BJ (cell line): Measurements from ENCODE around the gene RAB10. TPM values are rescaled to one million over a fixed set of nuclear protein-coding genes. Genes with fewer than 3 reads are reported as not detected.
"Not testable (repeated sequence)": the region's sequence is repeated elsewhere in the genome, so short reads cannot be mapped to it uniquely, and the experiment has no call there.

ENCODE experiments used
- CTCF ChIA-PET: fragments of 350-600 bp; formaldehyde crosslinking; extraction: SDS; loops from one replicate; lab custom pipeline; 2021; ENCODE audit warnings: antibody characterized with exemption, inconsistent platforms; lab: Yijun Ruan, JAX
- POLR2A ChIA-PET: fragments of 300-600 bp; sonication (Branson Sonifier 250); formaldehyde crosslinking; extraction: SDS; loops from one replicate; lab custom pipeline; 2021; ENCODE audit warnings: antibody characterized with exemption; lab: Charles Lee
- DNase-seq: peaks from one replicate; pipeline ENCODE4 v3.0.0-alpha.2; 2011; ENCODE audit warnings: low read depth
- H3K27me3 ChIP-seq: 2 replicates; pipeline ENCODE4 v1.6.0; 2011; ENCODE audit warnings: low read length; ENCODE audit not compliant: control insufficient read depth, insufficient read depth
- H3K36me3 ChIP-seq: 2 replicates; pipeline ENCODE4 v1.5.1; 2011; ENCODE audit warnings: low read length; ENCODE audit not compliant: control insufficient read depth, insufficient read depth
- H3K4me3 ChIP-seq: 2 replicates; pipeline ENCODE4 v1.5.1; 2011; ENCODE audit warnings: low read depth, mild to moderate bottlenecking, control low read depth, low read length
- polyA plus RNA-seq: library from polyadenylated mRNA; depleted of rRNA; stranded (reverse); fragments of >200 nt; gene quantifications from 2 replicates; pipeline ENCODE4 v1.2.3, GENCODE V29; 2011
- TF ChIP-seq, protein P1 (sequence below): IDR thresholded peaks from 2 replicates; pipeline ENCODE4 v1.5.1; 2011; ENCODE audit warnings: low read depth, mild to moderate bottlenecking, control low read depth, inconsistent platforms, low read length, moderate library complexity; ENCODE audit not compliant: insufficient read depth

RAB10 gene
- polyA plus RNA-seq, 1 experiment = 50.5 TPM

DNA sequence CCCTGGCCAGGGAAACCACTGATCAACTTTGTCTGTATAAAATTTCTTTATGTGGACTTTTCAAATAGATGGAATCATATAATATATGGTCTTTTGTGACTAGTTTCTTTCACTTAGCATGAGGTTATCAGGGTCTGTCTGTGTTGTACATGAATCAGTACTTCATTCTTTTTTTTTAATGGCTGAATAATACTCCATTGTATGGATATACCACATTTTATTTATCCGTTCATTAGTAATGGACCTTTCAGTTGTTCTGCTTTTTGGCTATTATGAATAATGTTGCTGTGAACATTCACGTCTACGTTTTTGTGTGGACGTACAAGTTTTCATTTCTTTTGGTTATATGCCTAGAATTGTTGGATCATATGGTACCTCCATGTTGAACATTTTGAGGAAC is 69.9 kb downstream of the RAB10 start:
- DNase-seq = no peak
- POLR2A ChIA-PET = no interaction called here
- Histone ChIP-seq H3K36me3 (no peaks in the 10 kb centered on the region), H3K4me3 (no peak overlapping the region), H3K27me3 (no peaks in the 10 kb centered on the region)
- CTCF ChIA-PET = no interaction called here
- TF ChIP-seq, protein P1, sequence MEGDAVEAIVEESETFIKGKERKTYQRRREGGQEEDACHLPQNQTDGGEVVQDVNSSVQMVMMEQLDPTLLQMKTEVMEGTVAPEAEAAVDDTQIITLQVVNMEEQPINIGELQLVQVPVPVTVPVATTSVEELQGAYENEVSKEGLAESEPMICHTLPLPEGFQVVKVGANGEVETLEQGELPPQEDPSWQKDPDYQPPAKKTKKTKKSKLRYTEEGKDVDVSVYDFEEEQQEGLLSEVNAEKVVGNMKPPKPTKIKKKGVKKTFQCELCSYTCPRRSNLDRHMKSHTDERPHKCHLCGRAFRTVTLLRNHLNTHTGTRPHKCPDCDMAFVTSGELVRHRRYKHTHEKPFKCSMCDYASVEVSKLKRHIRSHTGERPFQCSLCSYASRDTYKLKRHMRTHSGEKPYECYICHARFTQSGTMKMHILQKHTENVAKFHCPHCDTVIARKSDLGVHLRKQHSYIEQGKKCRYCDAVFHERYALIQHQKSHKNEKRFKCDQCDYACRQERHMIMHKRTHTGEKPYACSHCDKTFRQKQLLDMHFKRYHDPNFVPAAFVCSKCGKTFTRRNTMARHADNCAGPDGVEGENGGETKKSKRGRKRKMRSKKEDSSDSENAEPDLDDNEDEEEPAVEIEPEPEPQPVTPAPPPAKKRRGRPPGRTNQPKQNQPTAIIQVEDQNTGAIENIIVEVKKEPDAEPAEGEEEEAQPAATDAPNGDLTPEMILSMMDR = no peak

DNA sequence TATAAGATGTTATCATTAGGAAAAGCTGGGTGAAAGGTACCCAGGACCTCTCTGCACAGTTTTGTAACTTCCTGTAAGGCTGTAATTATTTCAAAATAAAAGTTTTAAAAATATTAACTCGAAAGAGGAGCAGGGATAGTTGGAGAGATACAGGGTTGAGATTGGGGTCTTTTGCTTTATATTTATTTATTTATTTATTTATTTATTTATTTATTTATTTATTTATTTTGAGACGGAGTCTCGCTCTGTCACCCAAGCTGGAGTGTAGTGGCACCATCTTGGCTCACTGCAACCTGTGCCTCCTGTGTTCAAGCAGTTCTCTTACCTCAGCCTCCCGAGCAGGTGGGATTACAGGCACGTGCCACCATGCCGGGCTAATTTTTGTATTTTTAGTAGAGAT is 74.8 kb downstream of the RAB10 start:
- CTCF ChIA-PET, H3K36me3 ChIP-seq, H3K27me3 ChIP-seq, DNase-seq, H3K4me3 ChIP-seq, POLR2A ChIA-PET: not testable (repeated sequence)

DNA sequence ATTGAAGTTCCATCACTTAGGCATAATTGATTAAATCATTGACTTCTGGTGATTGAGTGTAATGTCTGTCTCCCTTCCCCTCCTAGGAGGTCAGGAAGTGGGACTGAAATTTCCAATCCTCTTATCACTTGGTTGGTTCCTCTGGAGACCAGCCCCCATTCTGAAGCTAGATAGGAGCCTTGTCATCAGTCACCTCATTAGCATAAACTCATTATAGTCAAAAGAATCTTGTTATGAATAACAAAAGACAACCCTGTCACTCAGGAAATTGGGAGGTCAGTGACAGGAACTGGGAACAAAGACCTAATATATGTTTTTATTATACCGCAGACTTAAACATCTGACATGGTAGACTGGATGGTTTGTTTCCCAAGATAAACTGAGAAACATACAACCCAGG is 78.3 kb downstream of the RAB10 start:
- Histone ChIP-seq H3K4me3 (no peak overlapping the region), H3K27me3 (no peaks in the 10 kb centered on the region), H3K36me3 (peaks cover 2% of the 10 kb centered on the region)
- CTCF ChIA-PET = interaction anchor here (1.6 kb wide), 1 partner anchor 9 kb away, joined by 3 read pairs; no protein-coding TSS in a partner anchor
- TF ChIP-seq, protein P1 = no peak
- POLR2A ChIA-PET = no interaction called here
- no peak for DNase-seq

DNA sequence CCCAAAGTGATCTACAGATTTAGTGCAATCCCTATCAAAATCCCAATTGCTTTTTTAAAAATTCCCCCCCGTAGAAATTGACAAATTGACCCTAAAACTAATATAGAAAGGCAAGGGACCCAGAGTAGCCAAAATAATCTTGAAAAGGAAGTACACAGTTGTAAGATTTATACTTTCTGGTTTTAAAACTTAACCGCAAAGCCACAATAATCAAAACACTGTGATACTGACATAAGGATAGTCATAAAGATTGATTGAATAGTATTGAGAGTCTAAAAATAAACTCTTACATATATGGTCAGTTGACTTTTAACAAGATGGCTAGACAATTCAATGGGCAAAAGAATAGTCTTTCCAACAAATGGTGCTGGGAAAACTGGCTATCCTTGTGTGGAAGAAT is 80.3 kb downstream of the RAB10 start:
- POLR2A ChIA-PET = no interaction called here

DNA sequence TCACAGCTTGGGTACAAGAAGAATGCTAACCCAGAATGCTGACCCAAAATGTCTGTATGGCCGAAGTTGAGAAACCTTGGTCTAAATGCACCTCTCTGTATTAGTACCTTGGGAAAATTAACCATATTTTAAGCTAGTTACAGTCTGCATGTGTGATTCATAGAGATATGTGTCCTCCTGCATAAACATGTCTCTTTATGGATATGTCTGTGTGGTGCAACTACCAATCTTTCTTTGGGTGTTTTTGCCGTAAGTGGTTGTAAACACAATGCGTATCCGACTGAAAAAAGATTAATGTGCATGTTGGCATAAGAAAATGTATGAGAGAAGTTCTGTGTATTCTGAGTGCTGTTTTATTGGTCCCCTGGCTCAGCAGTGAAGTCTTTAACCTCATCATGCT is 84.8 kb downstream of the RAB10 start:
- ChIA-PET CTCF (no interaction called here), POLR2A (no interaction called here)
- TF ChIP-seq, protein P1 = no peak
- no peaks in the 10 kb centered on the region for H3K27me3 ChIP-seq
- no peaks in the 10 kb centered on the region for H3K36me3 ChIP-seq
- H3K4me3 ChIP-seq = no peak overlapping the region
- DNase-seq = no peak

More for the DNA sequence above, 80.3 kb downstream of the RAB10 start:
- CTCF ChIA-PET = interaction anchor here (0.6 kb wide), 1 partner anchor 169 kb away, joined by 3 read pairs; no protein-coding TSS in a partner anchor
- Histone ChIP-seq H3K27me3 (no peaks in the 10 kb centered on the region), H3K4me3 (no peak overlapping the region), H3K36me3 (peaks cover 2% of the 10 kb centered on the region)
- DNase-seq = no peak
- TF ChIP-seq, protein P1 = no peak

DNA sequence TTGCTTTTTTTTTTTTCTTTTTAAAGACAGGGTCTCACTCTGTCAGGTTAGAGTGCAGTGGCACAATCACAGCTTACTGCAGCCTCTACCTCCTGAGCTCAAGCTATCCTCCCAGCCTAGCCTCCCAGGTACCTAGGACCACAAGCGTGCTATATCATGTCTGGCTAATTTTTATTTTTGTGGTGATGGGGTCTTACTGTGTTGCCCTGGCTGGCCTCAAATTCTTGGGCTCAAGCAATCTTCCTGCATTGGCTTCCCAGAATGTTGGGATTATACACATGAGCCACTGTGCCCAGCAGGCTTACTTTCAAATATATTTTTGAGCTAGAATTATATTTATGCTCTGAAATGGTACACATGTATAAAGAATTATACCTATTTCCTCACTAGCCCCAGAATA is 85.6 kb downstream of the RAB10 start:
- POLR2A ChIA-PET = no interaction called here
- H3K4me3 ChIP-seq = no peak overlapping the region
- no peaks in the 10 kb centered on the region for H3K27me3 ChIP-seq
- no peak for DNase-seq
- CTCF ChIA-PET = interaction anchor here (1.1 kb wide), 1 partner anchor 31 kb away, joined by 3 read pairs; no protein-coding TSS in a partner anchor
- TF ChIP-seq, protein P1 = no peak
- H3K36me3 ChIP-seq = no peaks in the 10 kb centered on the region
